Stomach (tissue), 9 donors: ENCODE data around the gene JAKMIP1. TPM values are rescaled to one million over a fixed set of nuclear protein-coding genes. Genes with fewer than 3 reads are reported as not detected.
A peak's percentile ranks its signal among the peaks of the same experiment; 100 is the strongest.

ENCODE experiments used
- DNase-seq, 2 donors: peaks; one replicate each; pipeline versions ENCODE4 v3.0.0 to v3.0.0-alpha.2; 2013 to 2019
- H3K27ac ChIP-seq, 5 donors: fragments of 200-600 bp in 4 of 5; sonication (generic) in 4 of 5; one replicate each; pipeline ENCODE4 v1.5.1; 2013 to 2019; ENCODE audit warnings: mild to moderate bottlenecking in 1 of 5, moderate library complexity in 1 of 5
- H3K27me3 ChIP-seq, 3 donors: fragments of 200-600 bp; sonication (generic); one replicate each; pipeline ENCODE4 v1.5.1; 2017 to 2019; ENCODE audit warnings: mixed run types in 1 of 3
- H3K36me3 ChIP-seq, 4 donors: fragments of 200-600 bp; sonication (generic); 1 replicate in 3 of 4; 2 replicates in 1 of 4; pipeline ENCODE4 v1.5.1; 2016 to 2019
- H3K4me1 ChIP-seq, 4 donors: fragments of 200-600 bp; sonication (generic); one replicate each; pipeline ENCODE4 v1.5.1; 2016 to 2019
- H3K4me3 ChIP-seq, 4 donors: fragments of 200-600 bp; sonication (generic) in 3 of 4; one replicate each; pipeline ENCODE4 v1.5.1; 2016 to 2019; ENCODE audit warnings: mild to moderate bottlenecking in 1 of 4
- H3K9me3 ChIP-seq, 4 donors: fragments of 200-600 bp; sonication (generic); one replicate each; pipeline ENCODE4 v1.5.1; 2016 to 2019
- EP300 ChIP-seq: sonication (generic); formaldehyde crosslinking; IDR thresholded peaks from one replicate; pipeline ENCODE4 v1.6.1; 2017; ENCODE audit warnings: antibody characterized with exemption
- POLR2A ChIP-seq, 4 donors: fragments of 450-650 bp; IDR thresholded peaks; one replicate each; pipeline ENCODE4 v1.6.1; 2016; ENCODE audit warnings: antibody characterized with exemption in 4 of 4, control low read depth in 2 of 4, mild to moderate bottlenecking in 1 of 4, moderate library complexity in 1 of 4
- POLR2AphosphoS5 ChIP-seq, 3 donors: sonication (generic); formaldehyde crosslinking; IDR thresholded peaks; one replicate each; pipeline ENCODE4 v1.6.1; 2016; ENCODE audit warnings: antibody characterized with exemption in 3 of 3
- WGBS, 5 donors: extraction: QIAGEN DNeasy Blood & Tissue Kit in 3 of 5; methylation state at CpG; one replicate each; pipeline versions ENCODE4 v1.1.5 to v1.1.7; 2013 to 2018; 5-methylcytosine and 5-hydroxymethylcytosine counted together
- intact Hi-C: fragments of 100-400 bp; cut with DNase I; formaldehyde crosslinking; loops from one replicate; pipeline ENCODE4 v1.15.1; 2023; ENCODE audit warnings: low total_unique reads
- polyA plus RNA-seq, 3 donors: library from polyadenylated mRNA; stranded (reverse); fragments of 200-250 nt; gene quantifications; one replicate each; pipeline ENCODE4 v1.2.3, GENCODE V29; 2013
- total RNA-seq, 5 donors: library from RNA; depleted of rRNA; stranded (reverse); fragments of >200 nt; gene quantifications; one replicate each; pipeline versions ENCODE4 v1.1.0 to v1.2.3, GENCODE V29; 2014 to 2016
- TF ChIP-seq, protein P1 (sequence below), 7 experiments: fragments of 450-650 bp in 4 of 7; fragments of 200-600 bp in 3 of 7; sonication (generic) in 3 of 7; IDR thresholded peaks; one replicate each; pipeline ENCODE4 v1.5.1; 2016 to 2019; ENCODE audit warnings: antibody characterized with exemption in 7 of 7, control low read depth in 2 of 7, mild to moderate bottlenecking in 1 of 7
- donor health status: healthy with polysubstance abuse.
- donor health status: Bipolar disorder and iron deficiency.
- donor health status: healthy.

The JAKMIP1 gene
- total and polyA plus RNA-seq, 8 donors: 0.18 to 10.3 (median 0.54) TPM; not detected in 2

GRCh38 chr4:6224735-6225134, 24.4 kb upstream of the JAKMIP1 start:
- Histone ChIP-seq H3K36me3 (no peaks in the 10 kb centered on the region), H3K27me3 (peaks cover 5 to 76% (median 31%) of the 10 kb centered on the region in 3 donors), H3K27ac (no peak overlapping the region), H3K4me3 (no peak overlapping the region), H3K9me3 (peaks cover 0 to 14% (median 10%) of the 10 kb centered on the region in 4 donors), H3K4me1 (peaks cover 0 to 14% (median 8%) of the 10 kb centered on the region in 4 donors)
- TF ChIP-seq EP300: no peak
- TF ChIP-seq, protein P1, sequence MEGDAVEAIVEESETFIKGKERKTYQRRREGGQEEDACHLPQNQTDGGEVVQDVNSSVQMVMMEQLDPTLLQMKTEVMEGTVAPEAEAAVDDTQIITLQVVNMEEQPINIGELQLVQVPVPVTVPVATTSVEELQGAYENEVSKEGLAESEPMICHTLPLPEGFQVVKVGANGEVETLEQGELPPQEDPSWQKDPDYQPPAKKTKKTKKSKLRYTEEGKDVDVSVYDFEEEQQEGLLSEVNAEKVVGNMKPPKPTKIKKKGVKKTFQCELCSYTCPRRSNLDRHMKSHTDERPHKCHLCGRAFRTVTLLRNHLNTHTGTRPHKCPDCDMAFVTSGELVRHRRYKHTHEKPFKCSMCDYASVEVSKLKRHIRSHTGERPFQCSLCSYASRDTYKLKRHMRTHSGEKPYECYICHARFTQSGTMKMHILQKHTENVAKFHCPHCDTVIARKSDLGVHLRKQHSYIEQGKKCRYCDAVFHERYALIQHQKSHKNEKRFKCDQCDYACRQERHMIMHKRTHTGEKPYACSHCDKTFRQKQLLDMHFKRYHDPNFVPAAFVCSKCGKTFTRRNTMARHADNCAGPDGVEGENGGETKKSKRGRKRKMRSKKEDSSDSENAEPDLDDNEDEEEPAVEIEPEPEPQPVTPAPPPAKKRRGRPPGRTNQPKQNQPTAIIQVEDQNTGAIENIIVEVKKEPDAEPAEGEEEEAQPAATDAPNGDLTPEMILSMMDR (IDR thresholded peaks at IDR 0.05): no peak
- TF ChIP-seq POLR2AphosphoS5 (IDR thresholded peaks at IDR 0.05): no peak
- TF ChIP-seq POLR2A (IDR thresholded peaks at IDR 0.05): no peak
- DNase-seq: no peak
- 69 to 82% (median 79%) methylated on average over 3 of the region's 3 CpGs for WGBS, 5 donors
- intact Hi-C loops: no loop called here

DNA sequence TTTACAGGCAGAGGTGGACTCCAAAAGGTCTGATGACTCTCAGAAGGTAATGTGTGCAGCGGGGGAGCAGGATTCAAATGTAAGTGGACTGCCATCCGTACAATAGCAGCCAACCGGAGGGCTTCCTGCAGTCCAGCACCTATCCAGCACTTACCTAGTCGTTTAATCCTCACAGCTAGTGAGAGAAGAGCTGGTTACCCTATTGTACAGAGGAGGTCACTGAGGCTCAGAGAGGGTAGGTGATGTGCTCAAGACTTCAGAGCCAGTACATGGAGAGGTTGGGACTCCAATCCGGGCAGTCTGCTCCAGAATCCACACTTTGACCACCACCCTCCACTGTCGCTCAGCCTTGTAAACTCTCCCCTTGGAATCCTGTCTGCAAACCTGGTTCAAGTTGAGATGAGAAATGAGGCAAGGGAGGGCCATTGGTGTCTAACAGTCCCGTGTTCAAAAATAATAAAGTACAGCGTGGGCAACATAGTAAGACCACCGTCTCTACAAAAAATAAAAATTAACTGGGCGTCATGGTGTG, 22.5 kb upstream of the JAKMIP1 start:
- 58 to 66% (median 63%) methylated on average over 10 of the region's 10 CpGs for WGBS, 5 donors
- TF ChIP-seq, protein P1 (IDR thresholded peaks at IDR 0.05): no peak
- TF ChIP-seq POLR2A (IDR thresholded peaks at IDR 0.05) (no peak), EP300 (no peak), POLR2AphosphoS5 (IDR thresholded peaks at IDR 0.05) (no peak)
- no peaks in the 10 kb centered on the region for H3K36me3 ChIP-seq
- peaks cover 5 to 77% (median 31%) of the 10 kb centered on the region in 3 donors for H3K27me3 ChIP-seq
- peaks cover 0 to 14% (median 8%) of the 10 kb centered on the region in 4 donors for H3K4me1 ChIP-seq
- no peak overlapping the region for H3K4me3 ChIP-seq
- peaks cover 0 to 14% (median 10%) of the 10 kb centered on the region in 4 donors for H3K9me3 ChIP-seq
- H3K27ac ChIP-seq: no peak overlapping the region
- intact Hi-C loops: no loop called here
- DNase-seq: peak; percentile 20

DNA sequence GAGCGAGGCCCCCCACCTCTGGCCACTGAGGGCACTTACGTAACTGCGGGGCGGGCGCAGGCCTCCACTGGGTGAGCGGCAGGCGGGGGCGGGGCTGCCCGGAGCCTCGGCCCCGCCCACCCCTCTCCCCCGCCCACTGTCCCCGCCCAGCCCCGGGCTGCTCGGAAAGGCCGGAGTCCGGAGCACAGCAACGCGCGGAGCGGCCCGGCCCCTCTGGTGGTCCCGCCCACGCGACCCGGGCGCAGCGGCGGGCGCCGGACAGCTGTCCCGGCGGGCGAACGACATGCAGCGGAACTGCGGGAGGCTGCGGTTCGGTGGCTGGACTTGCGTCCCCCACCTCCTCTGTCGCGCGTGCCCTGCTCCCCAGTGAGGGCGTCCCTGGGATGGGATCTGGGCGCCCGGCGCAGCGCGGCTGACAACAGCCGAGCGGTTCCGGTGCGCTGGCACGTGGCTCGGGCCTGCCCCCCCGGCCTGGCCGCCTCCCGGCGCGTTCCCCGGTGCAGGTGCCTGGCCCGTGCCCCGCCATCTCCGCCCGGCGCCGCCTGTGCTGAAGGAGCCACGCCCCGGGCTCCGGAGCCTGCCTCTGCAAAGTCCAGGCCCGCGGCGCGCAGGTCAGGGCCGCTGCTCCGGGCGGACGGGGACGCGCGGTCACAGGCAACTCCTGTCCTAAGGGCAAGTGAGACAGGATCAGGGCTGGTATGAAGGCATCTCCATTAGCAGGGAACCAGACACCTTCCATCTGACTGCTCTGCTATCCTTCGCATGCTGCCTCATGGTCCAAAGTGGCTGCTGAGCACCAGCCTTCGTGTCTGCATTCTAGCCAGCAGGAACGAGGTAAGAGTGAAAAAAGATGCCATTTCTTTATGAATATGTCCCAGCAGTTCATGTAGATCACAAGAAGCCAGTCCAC, 21.8 kb upstream of the JAKMIP1 start:
- DNase-seq: peak; percentile 50 to 72
- H3K4me3 ChIP-seq: peak overlapping the region; percentile 29 to 43 (median 34)
- H3K27ac ChIP-seq: no peak overlapping the region
- peaks cover 5 to 74% (median 31%) of the 10 kb centered on the region in 3 donors for H3K27me3 ChIP-seq
- H3K36me3 ChIP-seq: no peaks in the 10 kb centered on the region
- 9 to 26% (median 15%) methylated on average over 25 to 84 of the region's 84 CpGs for WGBS, 5 donors
- H3K4me1 ChIP-seq: peaks cover 0 to 14% (median 8%) of the 10 kb centered on the region in 4 donors
- intact Hi-C loops: no loop called here
- TF ChIP-seq POLR2AphosphoS5 (IDR thresholded peaks at IDR 0.05): no peak
- no peak for TF ChIP-seq EP300
- TF ChIP-seq POLR2A (IDR thresholded peaks at IDR 0.05): no peak
- TF ChIP-seq, protein P1 (IDR thresholded peaks at IDR 0.05): no peak
- peaks cover 0 to 14% (median 10%) of the 10 kb centered on the region in 4 donors for H3K9me3 ChIP-seq

- intact Hi-C loops: no loop called here
- 10 to 19% (median 14%) methylated on average over 16 of the region's 16 CpGs for WGBS, 5 donors
- Histone ChIP-seq H3K9me3 (peaks cover 0 to 14% (median 10%) of the 10 kb centered on the region in 4 donors), H3K4me1 (peaks cover 0 to 14% (median 8%) of the 10 kb centered on the region in 4 donors), H3K36me3 (no peaks in the 10 kb centered on the region), H3K27me3 (peaks cover 5 to 69% (median 31%) of the 10 kb centered on the region in 3 donors), H3K4me3 (peak overlapping the region; percentile 29 to 43 (median 34)), H3K27ac (no peak overlapping the region)
- peak; percentile 13 to 52 for DNase-seq
- TF ChIP-seq, protein P1 (IDR thresholded peaks at IDR 0.05): no peak
- no peak for TF ChIP-seq EP300
These were observed 21.0 kb upstream of the JAKMIP1 start for GRCh38 chr4:6221301-6221850.
